Measurements from ENCODE around the gene DIAPH3. TPM values are rescaled to one million over a fixed set of nuclear protein-coding genes. Genes with fewer than 3 reads are reported as not detected.

DIAPH3 gene
- total RNA-seq, 1 donor from 2014 or later: 30.8 TPM

DNA sequence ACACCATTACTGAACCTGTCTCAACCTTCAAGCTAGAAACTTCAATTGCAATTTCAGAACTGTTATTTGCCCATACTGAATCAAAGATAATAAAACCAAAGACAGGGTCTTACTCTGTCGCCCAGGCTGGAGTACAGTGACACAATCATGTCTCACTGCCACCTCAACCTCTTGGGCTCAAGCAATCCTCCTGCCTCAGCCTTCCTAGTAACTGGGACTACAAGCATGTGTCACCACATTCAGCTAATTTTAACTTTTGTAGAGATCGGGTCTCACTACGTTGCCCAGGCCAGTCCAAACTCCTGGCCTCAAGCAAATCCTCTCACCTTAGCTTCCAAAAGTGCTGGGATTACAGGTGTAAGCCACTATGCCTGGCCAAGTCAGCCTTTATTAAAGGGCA is 143.4 kb downstream of the DIAPH3 start:
- H3K27ac Mint-ChIP-seq: no peak overlapping the region
- intact Hi-C loops (cut with micrococcal nuclease): no loop called here
- H3K36me3 Mint-ChIP-seq (ENCODE audit: low read depth): peaks cover 33% of the 10 kb centered on the region
- H3K4me3 Mint-ChIP-seq (ENCODE audit: low read depth): no peak overlapping the region
- H3K27me3 Mint-ChIP-seq (ENCODE audit: low read depth): no peaks in the 10 kb centered on the region
- H3K9me3 Mint-ChIP-seq: peaks cover 11% of the 10 kb centered on the region
- DNase-seq (ENCODE audit: low spot score): no peak
- peaks cover 49% of the 10 kb centered on the region for H3K4me1 Mint-ChIP-seq (ENCODE audit: low read depth)

- Mint-ChIP-seq H3K27me3 (ENCODE audit: low read depth) (no peaks in the 10 kb centered on the region), H3K4me3 (ENCODE audit: low read depth) (peak overlapping the region; percentile 30), H3K27ac (no peak overlapping the region), H3K36me3 (ENCODE audit: low read depth) (peaks cover 31% of the 10 kb centered on the region), H3K4me1 (ENCODE audit: low read depth) (peaks cover 49% of the 10 kb centered on the region), H3K9me3 (peaks cover 5% of the 10 kb centered on the region)
- intact Hi-C loops (cut with micrococcal nuclease): loop anchor here (5.0 kb wide), 1 partner anchor 143 kb away; the partner anchor contains the start of gene DIAPH3
- no peak for DNase-seq (ENCODE audit: low spot score)
Measured at GRCh38 chr13:60019119-60019993, 144.4 kb downstream of the DIAPH3 start.

DNA sequence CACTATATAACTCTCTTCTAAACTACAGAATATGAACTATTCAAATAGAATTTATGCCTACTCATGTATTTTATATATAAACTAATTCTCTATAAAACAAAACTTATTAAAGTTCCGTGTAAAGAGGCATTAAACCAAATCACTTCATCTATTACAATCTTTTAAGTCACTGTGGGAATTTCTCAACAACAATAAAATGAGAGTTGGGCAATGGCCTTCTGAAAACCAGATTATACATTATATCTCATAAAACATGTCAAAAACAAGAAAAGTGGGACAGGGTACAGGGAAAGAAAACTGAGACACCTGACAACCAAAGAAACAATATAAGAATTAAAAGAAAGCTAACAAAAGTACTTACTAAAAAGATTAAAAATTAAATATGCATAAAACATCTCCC is 145.2 kb downstream of the DIAPH3 start:
- DNase-seq (ENCODE audit: low spot score): no peak
- intact Hi-C loops (cut with micrococcal nuclease): loop anchor here (5.0 kb wide), 1 partner anchor 144 kb away; the partner anchor contains the start of gene DIAPH3
- Mint-ChIP-seq H3K4me3 (ENCODE audit: low read depth) (no peak overlapping the region), H3K27me3 (ENCODE audit: low read depth) (no peaks in the 10 kb centered on the region), H3K27ac (no peak overlapping the region), H3K9me3 (no peaks in the 10 kb centered on the region), H3K36me3 (ENCODE audit: low read depth) (peaks cover 26% of the 10 kb centered on the region), H3K4me1 (ENCODE audit: low read depth) (peaks cover 48% of the 10 kb centered on the region)

- intact Hi-C loops (cut with micrococcal nuclease): loop anchor here (5.0 kb wide), 1 partner anchor 146 kb away; the partner anchor contains the start of gene DIAPH3
- Mint-ChIP-seq H3K27me3 (ENCODE audit: low read depth) (no peaks in the 10 kb centered on the region), H3K4me3 (ENCODE audit: low read depth) (no peak overlapping the region), H3K4me1 (ENCODE audit: low read depth) (peaks cover 35% of the 10 kb centered on the region), H3K36me3 (ENCODE audit: low read depth) (peaks cover 14% of the 10 kb centered on the region), H3K27ac (no peak overlapping the region), H3K9me3 (no peaks in the 10 kb centered on the region)
- DNase-seq (ENCODE audit: low spot score): no peak
Measured at GRCh38 chr13:60016229-60016628, 147.5 kb downstream of the DIAPH3 start.

DNA sequence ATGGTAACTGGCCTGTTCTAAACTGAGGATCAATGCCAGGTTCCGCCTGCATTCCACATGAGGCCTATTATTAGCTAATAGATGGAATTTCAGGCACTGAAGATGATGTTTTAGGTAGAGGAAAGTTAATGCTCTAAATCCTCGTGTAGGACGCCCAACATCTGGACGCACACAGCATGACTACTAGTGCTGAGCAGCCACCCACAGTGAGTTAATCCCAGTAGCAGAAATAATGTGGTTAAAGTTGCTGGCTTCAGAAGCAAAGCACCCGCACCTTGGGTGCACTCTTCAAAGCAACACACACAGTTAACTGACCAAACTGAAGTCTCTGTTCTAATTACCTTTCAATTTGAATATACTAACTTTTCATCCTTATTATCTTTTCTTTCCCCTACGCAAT is 150.6 kb downstream of the DIAPH3 start:
- no peak overlapping the region for H3K4me3 Mint-ChIP-seq (ENCODE audit: low read depth)
- peaks cover 11% of the 10 kb centered on the region for H3K4me1 Mint-ChIP-seq (ENCODE audit: low read depth)
- no peaks in the 10 kb centered on the region for H3K27me3 Mint-ChIP-seq (ENCODE audit: low read depth)
- H3K9me3 Mint-ChIP-seq: no peaks in the 10 kb centered on the region
- intact Hi-C loops (cut with micrococcal nuclease): no loop called here
- H3K36me3 Mint-ChIP-seq (ENCODE audit: low read depth): peaks cover 14% of the 10 kb centered on the region
- no peak for DNase-seq (ENCODE audit: low spot score)
- no peak overlapping the region for H3K27ac Mint-ChIP-seq

- no peak for DNase-seq (ENCODE audit: low spot score)
- Mint-ChIP-seq H3K4me3 (ENCODE audit: low read depth) (no peak overlapping the region), H3K27me3 (ENCODE audit: low read depth) (no peaks in the 10 kb centered on the region), H3K36me3 (ENCODE audit: low read depth) (peaks cover 14% of the 10 kb centered on the region), H3K27ac (no peak overlapping the region), H3K4me1 (ENCODE audit: low read depth) (peaks cover 7% of the 10 kb centered on the region), H3K9me3 (no peaks in the 10 kb centered on the region)
- intact Hi-C loops (cut with micrococcal nuclease): no loop called here
Measured at GRCh38 chr13:60012488-60012887, 151.2 kb downstream of the DIAPH3 start.

GRCh38 chr13:60009300-60010253 is 154.2 kb downstream of the DIAPH3 start:
- DNase-seq (ENCODE audit: low spot score): no peak
- H3K36me3 Mint-ChIP-seq (ENCODE audit: low read depth): peaks cover under 1% of the 10 kb centered on the region
- no peaks in the 10 kb centered on the region for H3K27me3 Mint-ChIP-seq (ENCODE audit: low read depth)
- H3K4me1 Mint-ChIP-seq (ENCODE audit: low read depth): no peaks in the 10 kb centered on the region
- intact Hi-C loops (cut with micrococcal nuclease): no loop called here
- H3K4me3 Mint-ChIP-seq (ENCODE audit: low read depth): no peak overlapping the region
- no peak overlapping the region for H3K27ac Mint-ChIP-seq
- H3K9me3 Mint-ChIP-seq: no peaks in the 10 kb centered on the region

- Mint-ChIP-seq H3K27me3 (ENCODE audit: low read depth) (no peaks in the 10 kb centered on the region), H3K4me1 (ENCODE audit: low read depth) (no peaks in the 10 kb centered on the region), H3K36me3 (ENCODE audit: low read depth) (peaks cover 15% of the 10 kb centered on the region), H3K4me3 (ENCODE audit: low read depth) (no peak overlapping the region), H3K9me3 (no peaks in the 10 kb centered on the region), H3K27ac (no peak overlapping the region)
- intact Hi-C loops (cut with micrococcal nuclease): no loop called here
- DNase-seq (ENCODE audit: low spot score): no peak
Measured at GRCh38 chr13:60001889-60002288, 161.8 kb downstream of the DIAPH3 start.

DNA sequence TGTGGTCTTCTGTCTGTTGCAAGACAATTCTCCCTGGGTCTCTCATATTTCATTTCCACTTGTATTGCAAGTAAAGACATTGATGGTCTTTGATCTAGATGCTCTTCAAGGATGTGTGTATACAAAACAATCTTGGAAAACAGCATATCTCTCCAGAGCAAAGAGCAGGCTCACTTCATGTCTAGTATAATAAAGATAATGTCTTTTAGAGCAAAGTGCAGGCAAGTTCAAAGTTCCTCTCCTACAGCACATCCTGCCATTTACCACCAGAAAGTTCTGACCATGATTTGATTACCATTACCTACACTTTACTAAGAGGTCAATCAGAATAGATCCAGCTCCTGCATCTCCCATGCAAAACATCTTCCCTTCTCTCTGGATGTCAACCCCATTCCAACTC is 162.8 kb downstream of the DIAPH3 start:
- H3K36me3 Mint-ChIP-seq (ENCODE audit: low read depth): peaks cover 15% of the 10 kb centered on the region
- intact Hi-C loops (cut with micrococcal nuclease): no loop called here

DNA sequence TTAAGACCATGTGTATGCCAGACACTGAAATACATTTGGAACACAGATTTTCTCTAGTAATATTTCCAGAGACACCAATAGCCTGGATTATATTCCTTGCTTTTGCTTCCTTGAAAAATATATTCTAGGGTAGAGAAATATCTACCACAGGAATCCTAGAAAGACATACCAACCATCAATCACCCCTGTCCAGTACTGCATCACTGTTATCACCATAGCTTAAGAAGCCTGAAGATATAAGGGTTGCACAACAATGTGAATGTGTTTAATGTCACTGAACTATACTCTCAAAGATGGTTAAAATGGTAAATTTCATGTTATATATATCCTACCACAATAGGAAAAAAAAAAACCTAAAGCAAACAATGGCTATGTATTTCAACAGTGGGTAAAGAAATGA is 163.6 kb downstream of the DIAPH3 start:
- no peak overlapping the region for H3K4me3 Mint-ChIP-seq (ENCODE audit: low read depth)
- intact Hi-C loops (cut with micrococcal nuclease): no loop called here
- no peaks in the 10 kb centered on the region for H3K4me1 Mint-ChIP-seq (ENCODE audit: low read depth)
- H3K27me3 Mint-ChIP-seq (ENCODE audit: low read depth): no peaks in the 10 kb centered on the region
- DNase-seq (ENCODE audit: low spot score): no peak
- H3K27ac Mint-ChIP-seq: no peak overlapping the region
- no peaks in the 10 kb centered on the region for H3K9me3 Mint-ChIP-seq
- peaks cover 15% of the 10 kb centered on the region for H3K36me3 Mint-ChIP-seq (ENCODE audit: low read depth)

More for the DNA sequence above, 162.8 kb downstream of the DIAPH3 start:
- H3K27ac Mint-ChIP-seq: no peak overlapping the region
- H3K27me3 Mint-ChIP-seq (ENCODE audit: low read depth): no peaks in the 10 kb centered on the region
- no peaks in the 10 kb centered on the region for H3K4me1 Mint-ChIP-seq (ENCODE audit: low read depth)
- H3K9me3 Mint-ChIP-seq: no peaks in the 10 kb centered on the region
- no peak overlapping the region for H3K4me3 Mint-ChIP-seq (ENCODE audit: low read depth)
- no peak for DNase-seq (ENCODE audit: low spot score)

GRCh38 chr13:59997976-59998375 is 165.8 kb downstream of the DIAPH3 start:
- Mint-ChIP-seq H3K4me1 (ENCODE audit: low read depth) (no peaks in the 10 kb centered on the region), H3K4me3 (ENCODE audit: low read depth) (no peak overlapping the region), H3K36me3 (ENCODE audit: low read depth) (peaks cover 13% of the 10 kb centered on the region), H3K9me3 (no peaks in the 10 kb centered on the region), H3K27ac (no peak overlapping the region), H3K27me3 (ENCODE audit: low read depth) (no peaks in the 10 kb centered on the region)
- no peak for DNase-seq (ENCODE audit: low spot score)
- intact Hi-C loops (cut with micrococcal nuclease): no loop called here

GRCh38 chr13:59996461-59996980 is 167.2 kb downstream of the DIAPH3 start:
- Mint-ChIP-seq H3K9me3 (no peaks in the 10 kb centered on the region), H3K36me3 (ENCODE audit: low read depth) (peaks cover 6% of the 10 kb centered on the region), H3K27ac (no peak overlapping the region), H3K27me3 (ENCODE audit: low read depth) (no peaks in the 10 kb centered on the region), H3K4me3 (ENCODE audit: low read depth) (no peak overlapping the region), H3K4me1 (ENCODE audit: low read depth) (no peaks in the 10 kb centered on the region)
- DNase-seq (ENCODE audit: low spot score): no peak
- intact Hi-C loops (cut with micrococcal nuclease): no loop called here

All from activated T-helper 2 cell treated with anti-CD3 and anti-CD28 coated beads, Interferon-gamma antibody, Interleukin-2, Interleukin-4, amounts not matched to agents 10 μg/mL and 5 μg/mL and 100 μg/mL, durations not matched to agents 14 hours and 24 hours and 36 hours (primary cell).